Upper lobe of left lung (tissue), 6 donors: Measurements from ENCODE around the gene RGS4. TPM values are rescaled to one million over a fixed set of nuclear protein-coding genes. Genes with fewer than 3 reads are reported as not detected.
A peak's percentile ranks its signal among the peaks of the same experiment; 100 is the strongest.

ENCODE experiments used
- ATAC-seq, 2 donors: fragments of 200-7000 bp; cut with Tn5 transposase; one replicate each; pipeline ENCODE4 v1.9.1; 2022; ENCODE audit warnings: mild to moderate bottlenecking in 2 of 2, moderate library complexity in 2 of 2; ENCODE audit not compliant: low FRiP score in 2 of 2
- DNase-seq, 2 donors: peaks; one replicate each; pipeline ENCODE4 v3.0.0-alpha.2; 2019 to 2020
- H3K27ac ChIP-seq, 4 donors: fragments of 200-600 bp; sonication (generic); one replicate each; pipeline ENCODE4 v1.5.1; 2016 to 2019
- H3K27me3 ChIP-seq, 4 donors: fragments of 200-600 bp; sonication (generic); one replicate each; pipeline ENCODE4 v1.5.1; 2017 to 2019
- H3K36me3 ChIP-seq, 4 donors: fragments of 200-600 bp; sonication (generic); one replicate each; pipeline ENCODE4 v1.5.1; 2016 to 2019
- H3K4me1 ChIP-seq, 4 donors: fragments of 200-600 bp; sonication (generic); one replicate each; pipeline ENCODE4 v1.5.1; 2018 to 2019
- H3K4me3 ChIP-seq, 4 donors: fragments of 200-600 bp; sonication (generic); one replicate each; pipeline ENCODE4 v1.5.1; 2017 to 2019; ENCODE audit warnings: mild to moderate bottlenecking in 2 of 4, moderate library complexity in 1 of 4
- H3K9me3 ChIP-seq, 4 donors: fragments of 200-600 bp; sonication (generic); one replicate each; pipeline ENCODE4 v1.5.1; 2018 to 2019
- CTCF ChIP-seq, 6 experiments: fragments of 450-650 bp in 4 of 6; fragments of 200-600 bp in 2 of 6; sonication (generic) in 2 of 6; IDR thresholded peaks; one replicate each; pipeline ENCODE4 v1.5.1; 2016 to 2019; ENCODE audit warnings: antibody characterized with exemption in 6 of 6
- EP300 ChIP-seq, 4 donors: sonication (generic); formaldehyde crosslinking; IDR thresholded peaks; one replicate each; pipeline ENCODE4 v1.5.1; 2017; ENCODE audit warnings: antibody characterized with exemption in 4 of 4, control low read depth in 2 of 4
- POLR2A ChIP-seq, 4 donors: fragments of 450-650 bp; IDR thresholded peaks; one replicate each; pipeline ENCODE4 v1.5.1; 2016 to 2017; ENCODE audit warnings: antibody characterized with exemption in 4 of 4, mild to moderate bottlenecking in 2 of 4
- POLR2AphosphoS5 ChIP-seq, 2 donors: sonication (generic); formaldehyde crosslinking; IDR thresholded peaks; one replicate each; pipeline ENCODE4 v1.5.1; 2017; ENCODE audit warnings: antibody characterized with exemption in 2 of 2
- WGBS, 2 donors: methylation state at CpG; one replicate each; pipeline ENCODE4 v1.1.5; 2017 to 2018; 5-methylcytosine and 5-hydroxymethylcytosine counted together
- total RNA-seq, 6 donors: library from RNA; depleted of rRNA in 4 of 6; stranded (reverse); fragments of >200 nt in 4 of 6; gene quantifications; one replicate each; pipeline versions ENCODE4 v1.1.0 to v1.2.1, GENCODE V29; 2016 to 2021
- donor health status: DM: no; HTN: no; CAD: no; lungs with moderate emphysema.
- donor health status: DM: no; HTN: yes; CAD: no; lungs with severe emphysema.

RGS4 gene
- total RNA-seq: 1 to 10 TPM in 2 of 6 donors, under 1 TPM in 2, not detected in 2; 0.30 to 2.2 (median 0.93) TPM

GRCh38 chr1:163069142-163069541 lies at the start of gene RGS4:
Gene RGS4, plus strand, starts transcription at chr1:163069361. Its CDS starts 124 bp downstream, at chr1:163069485.
- TF ChIP-seq CTCF (IDR thresholded peaks at IDR 0.05) (peak in 2 of 6 experiments; percentile 7 to 19), EP300 (IDR thresholded peaks at IDR 0.05) (no peak)
- no peak for DNase-seq
- Histone ChIP-seq H3K9me3 (no peaks in the 10 kb centered on the region), H3K27me3 (peaks cover 0 to 4% (median 0%) of the 10 kb centered on the region in 4 donors), H3K4me1 (peaks cover 0 to 10% (median 0%) of the 10 kb centered on the region in 4 donors), H3K36me3 (no peaks in the 10 kb centered on the region), H3K27ac (no peak within 1 kb of the TSS), H3K4me3 (peak within 1 kb of the TSS in 3 of 4 donors; percentile 2 to 21 (median 18))
- 7 to 18% methylated on average over 13 of the region's 13 CpGs for WGBS, 2 donors
- peak; percentile 49 to 87 for ATAC-seq

- no peak overlapping the region for H3K4me3 ChIP-seq
- H3K27me3 ChIP-seq: no peaks in the 10 kb centered on the region
- DNase-seq (no peak), ATAC-seq (no peak)
- no peak for TF ChIP-seq POLR2A (IDR thresholded peaks at IDR 0.05)
- no peak for TF ChIP-seq EP300 (IDR thresholded peaks at IDR 0.05)
- no peak for TF ChIP-seq POLR2AphosphoS5 (IDR thresholded peaks at IDR 0.05)
- TF ChIP-seq CTCF (IDR thresholded peaks at IDR 0.05): no peak
- H3K36me3 ChIP-seq: no peaks in the 10 kb centered on the region
- no peak overlapping the region for H3K27ac ChIP-seq
- H3K9me3 ChIP-seq: peaks cover 4 to 18% (median 7%) of the 10 kb centered on the region in 4 donors
- H3K4me1 ChIP-seq: no peaks in the 10 kb centered on the region
Measured at GRCh38 chr1:163022129-163022528, 47.0 kb upstream of the RGS4 start.

GRCh38 chr1:163027610-163028009 lies 41.6 kb upstream of the RGS4 start:
- H3K27ac ChIP-seq: no peak overlapping the region
- no peaks in the 10 kb centered on the region for H3K27me3 ChIP-seq
- DNase-seq (no peak), ATAC-seq (no peak)
- H3K36me3 ChIP-seq: no peaks in the 10 kb centered on the region
- TF ChIP-seq EP300 (IDR thresholded peaks at IDR 0.05): no peak
- H3K4me1 ChIP-seq: no peaks in the 10 kb centered on the region
- H3K9me3 ChIP-seq: peaks cover 0 to 11% (median 5%) of the 10 kb centered on the region in 4 donors
- no peak overlapping the region for H3K4me3 ChIP-seq

- no peak overlapping the region for H3K4me3 ChIP-seq
- no peaks in the 10 kb centered on the region for H3K36me3 ChIP-seq
- no peaks in the 10 kb centered on the region for H3K27me3 ChIP-seq
- no peaks in the 10 kb centered on the region for H3K4me1 ChIP-seq
- no peak for DNase-seq
- WGBS, 2 donors: 84 to 86% methylated on average over 5 of the region's 5 CpGs
- TF ChIP-seq EP300 (IDR thresholded peaks at IDR 0.05) (no peak), POLR2AphosphoS5 (IDR thresholded peaks at IDR 0.05) (no peak)
- no peaks in the 10 kb centered on the region for H3K9me3 ChIP-seq
- no peak overlapping the region for H3K27ac ChIP-seq
- no peak for ATAC-seq
Measured at GRCh38 chr1:163029901-163030300, 39.3 kb upstream of the RGS4 start.

- no peak overlapping the region for H3K27ac ChIP-seq
- TF ChIP-seq CTCF (IDR thresholded peaks at IDR 0.05) (no peak), EP300 (IDR thresholded peaks at IDR 0.05) (no peak), POLR2AphosphoS5 (IDR thresholded peaks at IDR 0.05) (no peak), POLR2A (IDR thresholded peaks at IDR 0.05) (no peak)
- no peak overlapping the region for H3K4me3 ChIP-seq
- H3K27me3 ChIP-seq: no peaks in the 10 kb centered on the region
- ATAC-seq (no peak), DNase-seq (no peak)
- H3K9me3 ChIP-seq: no peaks in the 10 kb centered on the region
- H3K36me3 ChIP-seq: no peaks in the 10 kb centered on the region
- H3K4me1 ChIP-seq: no peaks in the 10 kb centered on the region
- 83 to 89% methylated on average over 3 of the region's 3 CpGs for WGBS, 2 donors
Measured at GRCh38 chr1:163035446-163036249, 33.5 kb upstream of the RGS4 start.

GRCh38 chr1:163036671-163037070 lies 32.5 kb upstream of the RGS4 start:
- no peaks in the 10 kb centered on the region for H3K9me3 ChIP-seq
- no peak for TF ChIP-seq POLR2A (IDR thresholded peaks at IDR 0.05)
- no peak for TF ChIP-seq POLR2AphosphoS5 (IDR thresholded peaks at IDR 0.05)
- no peak for TF ChIP-seq CTCF (IDR thresholded peaks at IDR 0.05)
- no peak for TF ChIP-seq EP300 (IDR thresholded peaks at IDR 0.05)
- ATAC-seq (no peak), DNase-seq (no peak)
- WGBS, 2 donors: 11 to 39% methylated on average over 1 of the region's 1 CpG
- H3K36me3 ChIP-seq: no peaks in the 10 kb centered on the region
- no peak overlapping the region for H3K4me3 ChIP-seq
- no peak overlapping the region for H3K27ac ChIP-seq
- H3K4me1 ChIP-seq: no peaks in the 10 kb centered on the region
- no peaks in the 10 kb centered on the region for H3K27me3 ChIP-seq
